ENCODE data around the gene IPO11. TPM values are rescaled to one million over a fixed set of nuclear protein-coding genes. Genes with fewer than 3 reads are reported as not detected.

Gene IPO11
- total and polyA plus RNA-seq, 2 of the 4 experiments (the other 2 are of a cell fraction), result 12.6 to 40.0 TPM

- no peak overlapping the region for H3K23ac ChIP-seq (ENCODE audit: low read depth, low read length)
- ChIA-PET CTCF (interaction anchor here (0.5 kb wide), 1 partner anchor 223 kb away, joined by 5 read pairs; no protein-coding TSS in a partner anchor), POLR2A (ENCODE audit: unreplicated experiment) (no interaction called here)
These were observed 6.0 kb downstream of the IPO11 start for GRCh38 chr5:62418462-62419076.

More at GRCh38 chr5:62418462-62419076, 6.0 kb downstream of the IPO11 start:
- H4K91ac ChIP-seq (ENCODE audit: insufficient read depth, low read depth, low read length), result no peak overlapping the region
- no peak overlapping the region for H3K56ac ChIP-seq (ENCODE audit: extremely low read depth, insufficient read depth, low read length)
- no peak overlapping the region for H2AK5ac ChIP-seq (ENCODE audit: low read depth, low read length)
- H3K79me1 ChIP-seq (ENCODE audit: low read depth in 1 of 2, low read length in 2 of 2), result peaks cover 8 to 18% of the 10 kb centered on the region in 2 experiments; a peak in 3 of 4 replicates
- no peaks in the 10 kb centered on the region; the same call in 1 of the 2 replicates for H3K4me1 ChIP-seq (ENCODE audit: control insufficient read depth, insufficient read depth, low read length)
- no peaks in the 10 kb centered on the region; the same call in 1 of the 2 replicates for H3K9me1 ChIP-seq (ENCODE audit: insufficient read depth, low read length)
- H4K20me1 ChIP-seq (ENCODE audit: insufficient read depth, low read length), result no peaks in the 10 kb centered on the region
- no peak overlapping the region for H2BK20ac ChIP-seq (ENCODE audit: low read depth, low read length)
- no peak overlapping the region for H3K9ac ChIP-seq (ENCODE audit: low read depth, low read length)
- no peaks in the 10 kb centered on the region for H3K27me3 ChIP-seq (ENCODE audit: control insufficient read depth, insufficient read depth, low read length)
- dilution Hi-C loops (cut with HindIII; ENCODE audit: low sequenced_read_pairs, unreplicated experiment), result no loop called here
- no CpG with 5 or more reads among the region's 4 CpGs for WGBS, 2 experiments (ENCODE audit: extremely low coverage in 2 of 2, insufficient read length in 1 of 2)
- H3K27ac ChIP-seq (ENCODE audit: insufficient read depth, low read length), result no peak overlapping the region
- DNase-seq (no peak), ATAC-seq (ENCODE audit: low read depth) (no peak)
- in situ Hi-C loops (cut with MboI; ENCODE audit: low sequenced_read_pairs), result no loop called here
- no peak overlapping the region for H2BK5ac ChIP-seq (ENCODE audit: low read depth, low read length, poor library complexity, severe bottlenecking)
- no peak for TF ChIP-seq CHD1 (IDR thresholded peaks at IDR 0.05; ENCODE audit: low read depth, low read length)
- TF ChIP-seq RCOR1 (IDR thresholded peaks at IDR 0.05; ENCODE audit: insufficient replicate concordance, low read length), result no peak
- no peak for TF ChIP-seq BHLHE40 (IDR thresholded peaks at IDR 0.05; ENCODE audit: low read depth, low read length)
- TF ChIP-seq MXI1 (IDR thresholded peaks at IDR 0.05; ENCODE audit: borderline replicate concordance, low read depth, low read length), result no peak
- TF ChIP-seq RAD21 (IDR thresholded peaks at IDR 0.05; ENCODE audit: low read length), result no peak
- TF ChIP-seq, protein P1, sequence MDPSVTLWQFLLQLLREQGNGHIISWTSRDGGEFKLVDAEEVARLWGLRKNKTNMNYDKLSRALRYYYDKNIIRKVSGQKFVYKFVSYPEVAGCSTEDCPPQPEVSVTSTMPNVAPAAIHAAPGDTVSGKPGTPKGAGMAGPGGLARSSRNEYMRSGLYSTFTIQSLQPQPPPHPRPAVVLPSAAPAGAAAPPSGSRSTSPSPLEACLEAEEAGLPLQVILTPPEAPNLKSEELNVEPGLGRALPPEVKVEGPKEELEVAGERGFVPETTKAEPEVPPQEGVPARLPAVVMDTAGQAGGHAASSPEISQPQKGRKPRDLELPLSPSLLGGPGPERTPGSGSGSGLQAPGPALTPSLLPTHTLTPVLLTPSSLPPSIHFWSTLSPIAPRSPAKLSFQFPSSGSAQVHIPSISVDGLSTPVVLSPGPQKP (IDR thresholded peaks at IDR 0.05; ENCODE audit: borderline replicate concordance, low read depth, low read length), result no peak
- no peak for TF ChIP-seq CEBPB (IDR thresholded peaks at IDR 0.05; ENCODE audit: low read depth, low read length)
- TF ChIP-seq MAFK (IDR thresholded peaks at IDR 0.05; ENCODE audit: low read depth, low read length), result no peak
- no peak for TF ChIP-seq MAZ (IDR thresholded peaks at IDR 0.05; ENCODE audit: borderline replicate concordance, low read depth, low read length)
- no peak for TF ChIP-seq NFE2L2 (IDR thresholded peaks at IDR 0.05; ENCODE audit: low read depth, low read length)
- TF ChIP-seq FOS (IDR thresholded peaks at IDR 0.05; ENCODE audit: low read depth, low read length), result no peak
- TF ChIP-seq POLR2A (IDR thresholded peaks at IDR 0.05; ENCODE audit: low read depth, low read length), result no peak
- TF ChIP-seq SMC3 (IDR thresholded peaks at IDR 0.05; ENCODE audit: low read depth, low read length), result no peak
- TF ChIP-seq RFX5 (IDR thresholded peaks at IDR 0.05; ENCODE audit: low read depth, low read length), result no peak
- TF ChIP-seq, protein P2, sequence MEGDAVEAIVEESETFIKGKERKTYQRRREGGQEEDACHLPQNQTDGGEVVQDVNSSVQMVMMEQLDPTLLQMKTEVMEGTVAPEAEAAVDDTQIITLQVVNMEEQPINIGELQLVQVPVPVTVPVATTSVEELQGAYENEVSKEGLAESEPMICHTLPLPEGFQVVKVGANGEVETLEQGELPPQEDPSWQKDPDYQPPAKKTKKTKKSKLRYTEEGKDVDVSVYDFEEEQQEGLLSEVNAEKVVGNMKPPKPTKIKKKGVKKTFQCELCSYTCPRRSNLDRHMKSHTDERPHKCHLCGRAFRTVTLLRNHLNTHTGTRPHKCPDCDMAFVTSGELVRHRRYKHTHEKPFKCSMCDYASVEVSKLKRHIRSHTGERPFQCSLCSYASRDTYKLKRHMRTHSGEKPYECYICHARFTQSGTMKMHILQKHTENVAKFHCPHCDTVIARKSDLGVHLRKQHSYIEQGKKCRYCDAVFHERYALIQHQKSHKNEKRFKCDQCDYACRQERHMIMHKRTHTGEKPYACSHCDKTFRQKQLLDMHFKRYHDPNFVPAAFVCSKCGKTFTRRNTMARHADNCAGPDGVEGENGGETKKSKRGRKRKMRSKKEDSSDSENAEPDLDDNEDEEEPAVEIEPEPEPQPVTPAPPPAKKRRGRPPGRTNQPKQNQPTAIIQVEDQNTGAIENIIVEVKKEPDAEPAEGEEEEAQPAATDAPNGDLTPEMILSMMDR (conservative IDR thresholded peaks at IDR 0.05; ENCODE audit: low read depth, low read length), result no peak
- H4K8ac ChIP-seq (ENCODE audit: low read depth in 2 of 2, low read length in 2 of 2), result no peak overlapping the region
- no TSS peak for BruUV-seq (replicated peaks)
- intact Hi-C loops (cut with micrococcal nuclease), result no loop called here
- H3K36me3 ChIP-seq (ENCODE audit: control insufficient read depth, insufficient read depth, low read length), result no peaks in the 10 kb centered on the region
- H2AFZ ChIP-seq (replicated peaks; ENCODE audit: low read length, poor library complexity), result no peak overlapping the region
- no peak overlapping the region for H3K18ac ChIP-seq (ENCODE audit: low read depth, low read length)
- H3K9me3 ChIP-seq (ENCODE audit: control insufficient read depth, insufficient read depth, low read length), result no peaks in the 10 kb centered on the region
- H2BK120ac ChIP-seq (ENCODE audit: low read depth, low read length), result no peak overlapping the region
- no peak overlapping the region for H3K4me2 ChIP-seq (ENCODE audit: low read depth, low read length)
- H4K5ac ChIP-seq (ENCODE audit: low read depth, low read length), result no peak overlapping the region
- H3K4me3 ChIP-seq (ENCODE audit: insufficient read depth, low read depth, low read length), result no peak overlapping the region
- H3K4ac ChIP-seq (ENCODE audit: low read depth, low read length), result no peak overlapping the region
- H2AK9ac ChIP-seq (replicated peaks; ENCODE audit: low read depth, low read length, poor library complexity), result no peak overlapping the region
- no peak overlapping the region for H2BK15ac ChIP-seq (ENCODE audit: low read depth, low read length)
- H3K14ac ChIP-seq (replicated peaks; ENCODE audit: low read depth, low read length), result no peak overlapping the region

Measured in IMR-90 (cell line).